ENCODE data around the gene AIP.

Gene AIP

GRCh38 chr11:67492801-67493547 lies 10.1 kb downstream of the AIP start:
- no peak for DNase-seq (ENCODE audit: low spot score)
- FAIRE-seq = no peak

- FAIRE-seq (no peak), DNase-seq (ENCODE audit: low spot score) (no peak)
These were observed 10.9 kb downstream of the AIP start for GRCh38 chr11:67493548-67494370.

- DNase-seq (ENCODE audit: low spot score) = no peak
- no peak for FAIRE-seq
These were observed 11.8 kb downstream of the AIP start for GRCh38 chr11:67494371-67495233.

GRCh38 chr11:67495234-67496005 lies 12.6 kb downstream of the AIP start:
- FAIRE-seq = no peak
- no peak for DNase-seq (ENCODE audit: low spot score)

- DNase-seq (ENCODE audit: low spot score) (no peak), FAIRE-seq (no peak)
These were observed 13.3 kb downstream of the AIP start for GRCh38 chr11:67496113-67496512.

GRCh38 chr11:67497656-67498291 lies 14.9 kb downstream of the AIP start:
- no peak for FAIRE-seq

GRCh38 chr11:67498544-67498972 lies 15.7 kb downstream of the AIP start:
- FAIRE-seq (no peak), DNase-seq (ENCODE audit: low spot score) (no peak)

More at GRCh38 chr11:67497656-67498291, 14.9 kb downstream of the AIP start:
- DNase-seq (ENCODE audit: low spot score) = no peak

GRCh38 chr11:67499808-67500483 lies 17.1 kb downstream of the AIP start:
- DNase-seq (ENCODE audit: low spot score) (no peak), FAIRE-seq (no peak)

- no peak for FAIRE-seq
- DNase-seq (ENCODE audit: low spot score) = no peak
These were observed 17.6 kb downstream of the AIP start for GRCh38 chr11:67500484-67500821.

- no peak for FAIRE-seq
- DNase-seq (ENCODE audit: low spot score) = no peak
These were observed 18.2 kb downstream of the AIP start for GRCh38 chr11:67500831-67501715.

- no peak for FAIRE-seq
These were observed 19.0 kb downstream of the AIP start for GRCh38 chr11:67501854-67502253.

GRCh38 chr11:67502328-67502979 lies 19.6 kb downstream of the AIP start:
- DNase-seq (ENCODE audit: low spot score) = no peak
- no peak for FAIRE-seq

More at GRCh38 chr11:67501854-67502253, 19.0 kb downstream of the AIP start:
- DNase-seq (ENCODE audit: low spot score) = no peak

GRCh38 chr11:67503119-67504004 lies 20.5 kb downstream of the AIP start:
- DNase-seq (ENCODE audit: low spot score) (no peak), FAIRE-seq (no peak)

- peak; percentile 57 for DNase-seq (ENCODE audit: low spot score)
- no peak for FAIRE-seq
These were observed 21.5 kb downstream of the AIP start for GRCh38 chr11:67504005-67504949.

- DNase-seq (ENCODE audit: low spot score) (peak; percentile 82), FAIRE-seq (no peak)
These were observed 22.2 kb downstream of the AIP start, which contains the start of gene PITPNM1 for GRCh38 chr11:67504950-67505581. PITPNM1 (minus strand) TSS chr11:67505363; CDS start chr11:67504180, 1,183 bp downstream.

All from urothelium cell line (cell line).